Subcutaneous abdominal adipose tissue (tissue), 5 donors: ENCODE measurements around the gene PTPRG.

ENCODE experiments used
- H3K27ac ChIP-seq: one replicate; pipeline ENCODE4 v1.7.0; 2013; ENCODE audit warnings: low read depth, mild to moderate bottlenecking, inconsistent platforms, low read length, moderate library complexity
- H3K27me3 ChIP-seq, 5 donors: one replicate each; pipeline ENCODE4 v1.7.0; 2013; ENCODE audit warnings: low read length in 5 of 5, inconsistent platforms in 1 of 5; ENCODE audit not compliant: control insufficient read depth in 5 of 5, insufficient read depth in 4 of 5
- H3K36me3 ChIP-seq, 5 donors: one replicate each; pipeline ENCODE4 v1.7.0; 2013; ENCODE audit warnings: low read length in 5 of 5; ENCODE audit not compliant: control insufficient read depth in 5 of 5, insufficient read depth in 5 of 5
- H3K4me1 ChIP-seq, 5 donors: one replicate each; pipeline ENCODE4 v1.7.0; 2013; ENCODE audit warnings: low read length in 5 of 5, mild to moderate bottlenecking in 3 of 5, moderate library complexity in 1 of 5; ENCODE audit not compliant: control insufficient read depth in 5 of 5, insufficient read depth in 5 of 5
- H3K4me3 ChIP-seq, 5 donors: one replicate each; pipeline ENCODE4 v1.7.0; 2013; ENCODE audit warnings: low read length in 5 of 5, low read depth in 1 of 5
- H3K9ac ChIP-seq, 5 donors: one replicate each; pipeline ENCODE4 v1.7.0; 2013; ENCODE audit warnings: low read length in 5 of 5, mild to moderate bottlenecking in 4 of 5, moderate library complexity in 3 of 5
- H3K9me3 ChIP-seq, 5 donors: one replicate each; pipeline ENCODE4 v1.7.0; 2013; ENCODE audit warnings: low read length in 5 of 5; ENCODE audit not compliant: control insufficient read depth in 5 of 5
- donor health status: healthy.
- donor health status: healthy.
- donor health status: healthy.
- donor health status: healthy.
- donor health status: healthy.

PTPRG gene

DNA sequence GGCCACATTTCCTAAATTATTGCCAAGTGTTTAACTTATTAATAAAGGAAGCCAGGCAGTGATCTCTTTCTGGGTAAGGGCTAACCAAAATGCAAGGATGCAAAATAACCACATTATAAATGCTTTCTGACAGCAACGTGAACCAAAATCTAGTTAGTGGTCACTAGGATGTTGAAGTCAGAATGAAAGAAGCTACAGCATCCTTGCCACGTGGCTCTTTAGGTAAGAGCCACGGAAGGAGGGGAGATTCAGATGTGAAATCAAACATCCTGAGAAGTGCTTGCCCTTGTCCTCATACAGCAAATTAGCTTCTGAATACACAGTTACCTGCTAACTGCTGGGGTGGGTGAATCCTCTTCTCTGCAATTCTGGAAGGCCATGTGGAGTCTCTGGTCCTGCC is 565.7 kb downstream of the PTPRG start:
- Histone ChIP-seq H3K9ac (no peak overlapping the region), H3K36me3 (no peaks in the 10 kb centered on the region), H3K27ac (no peak overlapping the region), H3K4me1 (peaks cover 0 to 37% (median 17%) of the 10 kb centered on the region in 5 donors), H3K27me3 (no peaks in the 10 kb centered on the region), H3K4me3 (no peak overlapping the region), H3K9me3 (peaks cover 0 to 4% (median 3%) of the 10 kb centered on the region in 5 donors)

DNA sequence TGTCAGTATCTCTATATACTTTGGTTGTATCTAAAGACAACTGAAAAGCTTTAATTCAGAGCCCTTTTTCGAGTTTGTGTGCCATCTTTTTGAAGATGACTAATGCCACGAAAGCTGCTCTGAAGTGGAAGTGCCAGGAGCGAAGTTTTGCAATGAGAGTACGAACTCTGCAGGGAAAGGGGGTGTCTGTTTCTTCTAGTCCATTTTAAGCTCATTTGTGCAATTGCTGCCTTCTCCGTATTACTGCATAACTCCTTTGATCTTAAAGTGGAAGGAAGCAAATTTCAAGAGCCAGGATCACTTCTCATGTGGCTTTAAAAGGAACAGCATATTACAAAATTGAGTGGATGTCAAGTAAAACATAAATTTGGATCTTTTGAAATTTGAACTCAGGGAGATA is 566.7 kb downstream of the PTPRG start:
- peaks cover 0 to 46% (median 26%) of the 10 kb centered on the region in 5 donors for H3K4me1 ChIP-seq
- H3K27ac ChIP-seq, result peak overlapping the region; percentile 21
- H3K4me3 ChIP-seq, result no peak overlapping the region
- no peaks in the 10 kb centered on the region for H3K27me3 ChIP-seq
- H3K9me3 ChIP-seq, result peaks cover 0 to 2% (median 2%) of the 10 kb centered on the region in 5 donors
- H3K9ac ChIP-seq, result no peak overlapping the region
- no peaks in the 10 kb centered on the region for H3K36me3 ChIP-seq

DNA sequence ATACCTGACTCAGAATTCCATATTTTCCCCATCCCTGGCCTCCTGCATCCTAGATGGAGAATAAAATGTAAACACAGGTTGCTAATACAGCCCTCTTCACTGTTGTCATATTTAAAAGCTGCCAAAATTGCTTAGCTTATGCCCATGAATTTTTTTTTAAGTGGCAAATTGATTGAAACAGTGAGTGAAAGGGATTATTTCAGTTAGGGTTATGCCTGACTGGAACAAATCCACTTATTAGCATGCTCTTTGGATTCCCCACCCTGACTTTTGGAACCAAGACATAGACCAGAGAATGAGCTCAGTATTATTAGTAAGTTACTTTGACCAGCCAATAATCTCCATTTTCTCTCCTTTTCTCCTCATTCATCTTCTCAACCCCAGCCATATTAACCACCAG is 567.3 kb downstream of the PTPRG start:
- Histone ChIP-seq H3K36me3 (no peaks in the 10 kb centered on the region), H3K4me3 (no peak overlapping the region), H3K27me3 (no peaks in the 10 kb centered on the region), H3K9me3 (no peaks in the 10 kb centered on the region), H3K27ac (no peak overlapping the region), H3K9ac (no peak overlapping the region), H3K4me1 (peaks cover 0 to 51% (median 32%) of the 10 kb centered on the region in 5 donors)

DNA sequence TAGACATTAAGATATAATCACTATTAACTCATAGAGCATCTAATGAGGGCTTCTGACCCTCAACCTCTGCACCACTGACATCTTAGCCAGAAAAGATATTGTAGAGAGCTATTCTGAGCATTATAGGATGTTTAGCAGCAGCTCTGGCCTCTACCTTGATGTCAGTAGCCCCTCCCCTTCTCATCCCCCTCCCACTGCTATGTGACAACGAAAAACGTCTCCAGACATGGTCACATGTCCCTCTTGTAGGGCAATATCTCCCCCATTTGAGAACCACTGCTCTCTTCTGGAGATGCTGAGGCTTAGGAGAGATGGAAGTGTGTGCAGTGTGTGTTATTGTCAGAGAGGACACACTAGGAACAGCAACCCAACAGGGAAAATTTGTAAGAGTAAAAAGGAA is 569.7 kb downstream of the PTPRG start:
- no peaks in the 10 kb centered on the region for H3K9me3 ChIP-seq
- no peak overlapping the region for H3K4me3 ChIP-seq

DNA sequence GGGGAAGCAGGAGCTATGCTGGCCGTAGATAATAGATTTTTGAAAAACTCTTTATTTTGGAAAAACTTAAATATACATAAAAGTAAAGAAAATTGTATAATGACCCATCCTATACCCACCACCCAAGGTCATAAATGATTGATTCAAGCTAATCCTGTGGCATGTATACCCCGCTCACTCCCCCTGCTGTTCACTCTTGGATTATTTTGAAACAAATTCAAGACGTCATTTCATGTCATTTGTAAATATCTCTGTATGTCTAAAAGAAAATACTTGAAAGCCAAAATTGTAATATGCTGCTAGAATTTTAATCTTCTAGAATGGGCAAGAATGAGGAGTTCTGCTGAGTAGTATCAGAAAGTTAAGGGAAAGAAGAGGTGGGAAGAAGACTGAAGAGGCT is 570.2 kb downstream of the PTPRG start:
- H3K27me3 ChIP-seq, result no peaks in the 10 kb centered on the region
- H3K4me3 ChIP-seq, result no peak overlapping the region
- peak overlapping the region in 3 of 5 donors; percentile 7 to 77 (median 73) for H3K9ac ChIP-seq
- peaks cover 0 to 43% (median 37%) of the 10 kb centered on the region in 5 donors for H3K4me1 ChIP-seq
- H3K36me3 ChIP-seq, result no peaks in the 10 kb centered on the region
- peak overlapping the region; percentile 91 for H3K27ac ChIP-seq
- no peaks in the 10 kb centered on the region for H3K9me3 ChIP-seq

More for the DNA sequence above, 569.7 kb downstream of the PTPRG start:
- H3K27ac ChIP-seq, result no peak overlapping the region
- H3K36me3 ChIP-seq, result no peaks in the 10 kb centered on the region
- peaks cover 0 to 45% (median 39%) of the 10 kb centered on the region in 5 donors for H3K4me1 ChIP-seq
- no peaks in the 10 kb centered on the region for H3K27me3 ChIP-seq
- no peak overlapping the region for H3K9ac ChIP-seq

DNA sequence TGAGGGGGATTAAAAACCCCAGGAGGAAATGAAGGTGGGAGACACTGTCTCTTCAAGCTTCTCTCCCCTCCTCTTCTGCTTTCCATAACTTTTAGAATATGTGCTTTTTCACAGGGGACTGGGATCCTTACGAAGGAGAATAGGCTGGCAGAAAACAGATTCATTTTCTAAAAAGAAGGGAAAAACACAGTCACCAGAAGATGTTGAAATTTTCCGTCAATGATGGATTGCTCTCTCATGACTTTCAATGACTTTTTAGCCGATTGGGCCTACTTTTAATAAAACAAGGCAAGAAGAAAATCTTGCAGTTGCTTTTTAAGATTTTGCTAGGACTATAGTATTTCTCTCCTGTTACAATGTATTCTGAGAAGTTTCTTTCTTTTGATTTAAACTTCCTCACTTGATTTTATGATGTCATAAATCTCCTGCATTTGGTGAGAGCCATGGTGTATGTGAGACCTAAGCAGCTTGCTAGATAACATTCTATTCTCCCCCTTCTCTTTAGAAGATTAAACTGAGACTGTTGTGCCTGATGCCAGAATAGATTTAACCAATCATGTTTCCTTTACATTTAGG is 570.7 kb downstream of the PTPRG start:
- H3K9me3 ChIP-seq, result no peaks in the 10 kb centered on the region
- H3K4me3 ChIP-seq, result no peak overlapping the region
- H3K4me1 ChIP-seq, result peaks cover 0 to 43% (median 37%) of the 10 kb centered on the region in 5 donors
- H3K27ac ChIP-seq, result peak overlapping the region; percentile 91
- H3K36me3 ChIP-seq, result no peaks in the 10 kb centered on the region
- no peaks in the 10 kb centered on the region for H3K27me3 ChIP-seq
- H3K9ac ChIP-seq, result peak overlapping the region in 3 of 5 donors; percentile 7 to 77 (median 73)

DNA sequence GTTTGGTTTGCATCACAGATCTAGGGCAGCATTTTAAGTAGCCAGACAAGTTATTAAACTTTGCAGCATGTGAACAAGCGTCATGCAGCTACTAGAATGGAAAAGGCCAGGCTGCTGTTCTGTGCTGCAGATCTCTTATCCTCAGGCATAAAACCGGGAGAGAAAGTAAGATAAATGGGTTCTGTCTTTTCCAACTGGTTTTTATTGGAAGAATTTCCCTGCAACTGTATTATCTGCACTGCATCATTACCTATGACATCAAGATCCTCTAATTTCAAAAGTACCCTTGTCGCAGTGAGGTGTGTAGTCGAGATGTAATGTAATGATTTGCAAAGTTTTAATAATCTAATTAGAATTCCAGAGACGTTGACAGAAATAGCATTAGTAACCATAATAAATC is 571.6 kb downstream of the PTPRG start:
- Histone ChIP-seq H3K4me3 (no peak overlapping the region), H3K9ac (no peak overlapping the region), H3K27ac (no peak overlapping the region), H3K4me1 (peaks cover 0 to 35% (median 30%) of the 10 kb centered on the region in 5 donors), H3K27me3 (no peaks in the 10 kb centered on the region), H3K9me3 (no peaks in the 10 kb centered on the region), H3K36me3 (no peaks in the 10 kb centered on the region)

DNA sequence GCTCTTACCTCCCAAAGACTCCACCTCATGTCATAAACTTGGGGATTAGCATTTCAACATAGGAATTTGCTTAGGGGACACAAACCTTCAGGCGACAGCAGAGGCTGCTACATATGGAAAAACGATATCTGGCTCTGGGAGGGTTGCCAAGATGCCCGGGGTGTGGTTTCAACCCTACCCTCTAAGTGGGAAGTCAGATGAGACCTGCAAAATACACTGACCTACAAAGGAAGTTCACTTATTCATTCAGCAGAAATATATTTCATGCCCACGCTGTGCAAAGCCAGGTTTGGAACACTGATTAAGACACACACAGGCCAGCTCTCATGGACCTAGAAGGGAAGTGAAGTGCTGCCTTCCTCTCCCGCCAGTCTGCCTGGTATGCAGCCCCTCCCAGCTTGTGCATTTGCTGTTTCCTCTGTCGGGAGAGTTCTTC is 572.7 kb downstream of the PTPRG start:
- no peaks in the 10 kb centered on the region for H3K36me3 ChIP-seq
- H3K4me3 ChIP-seq, result peak overlapping the region in 1 of 5 donors; percentile 29
- peak overlapping the region in 1 of 5 donors; percentile 9 for H3K9ac ChIP-seq
- no peak overlapping the region for H3K27ac ChIP-seq
- H3K4me1 ChIP-seq, result peaks cover 0 to 30% (median 26%) of the 10 kb centered on the region in 5 donors
- H3K9me3 ChIP-seq, result no peaks in the 10 kb centered on the region
- H3K27me3 ChIP-seq, result no peaks in the 10 kb centered on the region

DNA sequence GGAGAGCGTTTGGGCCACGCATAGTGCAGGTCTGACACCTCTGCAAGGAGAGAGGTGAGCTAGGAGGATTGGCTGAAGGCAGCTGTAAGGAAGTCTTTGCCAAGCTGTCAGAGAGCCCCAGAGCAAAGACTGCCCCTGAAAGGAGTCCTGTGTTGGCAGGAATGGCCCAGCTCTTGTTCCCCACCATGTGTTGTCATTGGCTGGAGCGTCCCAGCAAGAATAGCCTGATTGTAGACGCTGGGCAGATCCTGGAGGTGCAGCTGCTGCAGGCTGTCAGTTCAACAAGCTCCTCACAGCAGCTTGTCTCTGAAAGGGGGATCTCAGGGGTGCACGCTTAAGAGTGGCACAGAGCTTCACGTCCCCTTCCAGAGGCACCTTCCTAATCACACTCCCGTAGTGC is 574.4 kb downstream of the PTPRG start:
- Histone ChIP-seq H3K9ac (no peak overlapping the region), H3K4me1 (peaks cover 0 to 34% (median 27%) of the 10 kb centered on the region in 5 donors), H3K27ac (no peak overlapping the region), H3K9me3 (no peaks in the 10 kb centered on the region), H3K4me3 (no peak overlapping the region), H3K27me3 (no peaks in the 10 kb centered on the region), H3K36me3 (no peaks in the 10 kb centered on the region)

DNA sequence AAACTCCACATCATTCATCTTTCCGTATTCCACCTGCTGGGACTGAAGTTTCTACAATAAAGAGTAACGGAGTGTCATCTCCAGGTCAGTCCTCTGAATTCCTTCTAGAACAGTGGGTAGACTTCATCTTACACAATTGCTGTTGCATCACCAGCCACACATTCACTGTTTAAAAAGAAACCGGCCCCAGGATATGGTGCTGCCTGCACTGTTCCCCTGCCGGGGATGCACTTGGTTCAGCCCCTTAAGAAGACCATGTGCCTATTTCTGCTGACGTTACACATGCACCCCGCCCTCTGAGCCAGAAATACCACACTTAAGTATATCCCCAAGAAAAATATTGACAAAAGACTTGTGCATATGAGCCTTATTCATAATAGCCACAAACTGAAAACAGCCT is 578.6 kb downstream of the PTPRG start:
- Histone ChIP-seq H3K36me3 (no peaks in the 10 kb centered on the region), H3K4me3 (no peak overlapping the region), H3K9me3 (no peaks in the 10 kb centered on the region), H3K9ac (no peak overlapping the region), H3K27me3 (no peaks in the 10 kb centered on the region), H3K27ac (no peak overlapping the region), H3K4me1 (peaks cover 0 to 11% (median 8%) of the 10 kb centered on the region in 5 donors)
